Spleen (tissue), 11 donors: Measurements from ENCODE around the gene DOCK9. TPM values are rescaled to one million over a fixed set of nuclear protein-coding genes. Genes with fewer than 3 reads are reported as not detected.

Source experiments
- DNase-seq: peaks from one replicate; pipeline ENCODE4 v3.0.0-alpha.2; 2020
- H3K27ac ChIP-seq, 8 donors: fragments of 200-600 bp; sonication (generic) in 7 of 8; 1 replicate in 4 of 8; 2 replicates in 4 of 8; pipeline versions ENCODE4 v1.5.0 to v1.8.0; 2016 to 2021; ENCODE audit warnings: inconsistent platforms in 4 of 8, mild to moderate bottlenecking in 4 of 8, moderate library complexity in 1 of 8
- H3K27me3 ChIP-seq, 7 donors: fragments of 200-600 bp; sonication (generic) in 6 of 7; replicated peaks in 1 of 7; 1 replicate in 4 of 7; 2 replicates in 3 of 7; pipeline versions ENCODE4 v1.5.0 to v1.8.0; 2016 to 2021; ENCODE audit warnings: inconsistent platforms in 3 of 7, mild to moderate bottlenecking in 1 of 7
- H3K36me3 ChIP-seq, 6 donors: fragments of 200-600 bp; sonication (generic) in 5 of 6; 1 replicate in 4 of 6; 2 replicates in 2 of 6; pipeline versions ENCODE4 v1.5.0 to v1.8.0; 2016 to 2021; ENCODE audit warnings: inconsistent platforms in 2 of 6
- H3K4me1 ChIP-seq, 6 donors: fragments of 200-600 bp; sonication (generic) in 5 of 6; 1 replicate in 3 of 6; 2 replicates in 3 of 6; pipeline versions ENCODE4 v1.5.0 to v1.8.0; 2016 to 2021; ENCODE audit warnings: inconsistent platforms in 3 of 6
- H3K4me3 ChIP-seq, 8 donors: fragments of 200-600 bp; sonication (generic) in 7 of 8; 1 replicate in 4 of 8; 2 replicates in 4 of 8; pipeline versions ENCODE4 v1.5.0 to v1.8.0; 2016 to 2021; ENCODE audit warnings: inconsistent platforms in 4 of 8, mild to moderate bottlenecking in 4 of 8, moderate library complexity in 2 of 8
- H3K9me3 ChIP-seq, 8 donors: fragments of 200-600 bp; sonication (generic) in 7 of 8; 1 replicate in 4 of 8; 2 replicates in 4 of 8; pipeline versions ENCODE4 v1.5.0 to v1.8.0; 2016 to 2021; ENCODE audit warnings: inconsistent platforms in 4 of 8
- CTCF ChIP-seq, 11 experiments: fragments of 200-600 bp in 7 of 11; fragments of 450-650 bp in 4 of 11; sonication (generic) in 4 of 11; IDR thresholded peaks in 8 of 11; conservative IDR thresholded peaks in 3 of 11; 1 replicate in 7 of 11; 2 replicates in 4 of 11; pipeline versions ENCODE4 v1.4.0 to v1.8.0; 2016 to 2021; ENCODE audit warnings: antibody characterized with exemption in 11 of 11, inconsistent platforms in 4 of 11, mild to moderate bottlenecking in 1 of 11
- POLR2A ChIP-seq, 3 donors: fragments of 450-650 bp; IDR thresholded peaks; one replicate each; pipeline ENCODE4 v1.5.1; 2017; ENCODE audit warnings: antibody characterized with exemption in 3 of 3, mild to moderate bottlenecking in 1 of 3
- POLR2AphosphoS5 ChIP-seq, 3 donors: sonication (generic); formaldehyde crosslinking; IDR thresholded peaks; one replicate each; pipeline ENCODE4 v1.5.1; 2017; ENCODE audit warnings: antibody characterized with exemption in 3 of 3
- WGBS, 5 donors: extraction: QIAGEN DNeasy Blood & Tissue Kit in 3 of 5; methylation state at CpG; one replicate each; pipeline versions ENCODE4 v1.1.5 to v1.1.7; 2013 to 2018; 5-methylcytosine and 5-hydroxymethylcytosine counted together
- intact Hi-C: fragments of 100-400 bp; cut with DNase I; formaldehyde crosslinking; loops from one replicate; pipeline ENCODE4 v1.15.0; 2023; ENCODE audit warnings: low total_unique reads
- polyA plus RNA-seq, 3 donors: library from polyadenylated mRNA; stranded (reverse); fragments of 200-250 nt; gene quantifications; one replicate each; pipeline ENCODE4 v1.2.1, GENCODE V29; 2013
- total RNA-seq, 7 donors: library from RNA; depleted of rRNA in 3 of 7; stranded (reverse); fragments of >200 nt in 3 of 7; fragmentation: NEBNext Ultra II Directional in 4 of 7; extraction: Animal tissue kit (Norgen Biotek cat#: 25700) in 4 of 7; gene quantifications; one replicate each; pipeline versions ENCODE4 v1.1.0 to v1.2.1, GENCODE V29; 2016 to 2021
- donor health status: healthy with polysubstance abuse.
- donor health status: DM: no; HTN: no; CAD: no; lungs with moderate emphysema.
- donor health status: DM: no; HTN: no; CAD: no.
- donor health status: Bipolar disorder and iron deficiency.
- donor health status: healthy.
- donor health status: DM: no; HTN: no; CAD: no.
- donor health status: DM: yes; HTN: yes; CAD: no.

DOCK9 gene
- total and polyA plus RNA-seq, 10 donors, result 6.9 to 53.3 (median 47.6) TPM

GRCh38 chr13:98824376-98825160 lies 153.3 kb downstream of the DOCK9 start:
- 83 to 88% (median 86%) methylated on average over 13 of the region's 13 CpGs for WGBS, 5 donors
- no peaks in the 10 kb centered on the region for H3K9me3 ChIP-seq
- peaks cover 0 to 5% (median 0%) of the 10 kb centered on the region in 6 donors for H3K4me1 ChIP-seq
- H3K36me3 ChIP-seq, result peaks cover 0 to 98% (median 26%) of the 10 kb centered on the region in 6 donors
- peak overlapping the region in 2 of 8 donors; percentile 22 to 29 for H3K27ac ChIP-seq
- TF ChIP-seq POLR2AphosphoS5 (IDR thresholded peaks at IDR 0.05) (no peak), POLR2A (IDR thresholded peaks at IDR 0.05) (no peak), CTCF (IDR thresholded peaks at IDR 0.05 in 8 of 11, conservative IDR thresholded peaks at IDR 0.05 in 3 of 11) (no peak)
- no peak overlapping the region for H3K4me3 ChIP-seq
- H3K27me3 ChIP-seq, result no peaks in the 10 kb centered on the region
- DNase-seq, result no peak
- intact Hi-C loops, result no loop called here

GRCh38 chr13:98823442-98823841 lies 154.4 kb downstream of the DOCK9 start:
- Histone ChIP-seq H3K4me1 (peaks cover 0 to 5% (median 0%) of the 10 kb centered on the region in 6 donors), H3K27ac (no peak overlapping the region), H3K9me3 (no peaks in the 10 kb centered on the region), H3K36me3 (peaks cover 0 to 97% (median 24%) of the 10 kb centered on the region in 6 donors), H3K4me3 (no peak overlapping the region), H3K27me3 (no peaks in the 10 kb centered on the region)
- DNase-seq, result no peak
- intact Hi-C loops, result no loop called here
- WGBS, 5 donors, result 93 to 99% (median 93%) methylated on average over 5 of the region's 5 CpGs
- TF ChIP-seq POLR2A (IDR thresholded peaks at IDR 0.05) (no peak), CTCF (IDR thresholded peaks at IDR 0.05 in 8 of 11, conservative IDR thresholded peaks at IDR 0.05 in 3 of 11) (no peak), POLR2AphosphoS5 (IDR thresholded peaks at IDR 0.05) (no peak)

GRCh38 chr13:98822225-98822606 lies 155.6 kb downstream of the DOCK9 start:
- Histone ChIP-seq H3K27ac (peak overlapping the region in 2 of 8 donors; percentile 8 to 15), H3K36me3 (peaks cover 0 to 85% (median 21%) of the 10 kb centered on the region in 6 donors), H3K4me3 (no peak overlapping the region), H3K27me3 (no peaks in the 10 kb centered on the region), H3K9me3 (no peaks in the 10 kb centered on the region), H3K4me1 (peaks cover 0 to 5% (median 0%) of the 10 kb centered on the region in 6 donors)
- TF ChIP-seq CTCF (IDR thresholded peaks at IDR 0.05 in 8 of 11, conservative IDR thresholded peaks at IDR 0.05 in 3 of 11) (no peak), POLR2AphosphoS5 (IDR thresholded peaks at IDR 0.05) (no peak), POLR2A (IDR thresholded peaks at IDR 0.05) (no peak)
- intact Hi-C loops, result no loop called here
- DNase-seq, result no peak
- 54 to 82% (median 70%) methylated on average over 3 of the region's 3 CpGs for WGBS, 5 donors
